Neuronal stem cell (in vitro differentiated cells): Measurements from ENCODE around the gene SAMD15.

Source experiments
- DNase-seq: peaks from one replicate; pipeline ENCODE4 v3.0.0-alpha.2; 2013; ENCODE audit warnings: low spot score
- H2AFZ ChIP-seq: one replicate; pipeline ENCODE4 v1.6.1; 2013; ENCODE audit warnings: mild to moderate bottlenecking, low read length, inconsistent platforms
- H2AK5ac ChIP-seq: 2 replicates; pipeline ENCODE4 v1.6.1; 2013; ENCODE audit warnings: low read depth, mild to moderate bottlenecking, inconsistent platforms, low read length, moderate library complexity, mixed read lengths
- H2BK120ac ChIP-seq: 2 replicates; pipeline ENCODE4 v1.6.1; 2013; ENCODE audit warnings: low read depth, mild to moderate bottlenecking, inconsistent platforms, low read length, moderate library complexity, mixed read lengths
- H2BK12ac ChIP-seq: one replicate; pipeline ENCODE4 v1.6.1; 2013; ENCODE audit warnings: low read length, inconsistent platforms
- H2BK15ac ChIP-seq: 2 replicates; pipeline ENCODE4 v1.6.1; 2013; ENCODE audit warnings: mild to moderate bottlenecking, low read length, inconsistent platforms, mixed read lengths
- H2BK5ac ChIP-seq: one replicate; pipeline ENCODE4 v1.6.1; 2013; ENCODE audit warnings: inconsistent platforms, mild to moderate bottlenecking, low read length, moderate library complexity
- H3K14ac ChIP-seq: one replicate; pipeline ENCODE4 v1.6.1; 2013; ENCODE audit warnings: low read length, inconsistent platforms
- H3K18ac ChIP-seq: 2 replicates; pipeline ENCODE4 v1.6.1; 2013; ENCODE audit warnings: low read length, inconsistent platforms
- H3K23ac ChIP-seq: 2 replicates; pipeline ENCODE4 v1.6.1; 2013; ENCODE audit warnings: low read depth, mild to moderate bottlenecking, mixed read lengths, low read length, inconsistent platforms; ENCODE audit not compliant: poor library complexity
- H3K27ac ChIP-seq: replicated peaks from 3 replicates; pipeline ENCODE4 v1.5.1; 2013; ENCODE audit warnings: low read length, inconsistent platforms
- H3K27me3 ChIP-seq, 3 experiments: 2 replicates each; pipeline ENCODE4 v1.6.1; 2013; ENCODE audit warnings: low read length in 3 of 3, mild to moderate bottlenecking in 2 of 3, inconsistent platforms in 1 of 3, low read depth in 1 of 3, mixed read lengths in 1 of 3, moderate library complexity in 1 of 3; ENCODE audit not compliant: control insufficient read depth in 3 of 3, insufficient read depth in 3 of 3
- H3K36me3 ChIP-seq, 2 donors: replicated peaks in 1 of 2; 2 replicates each; pipeline ENCODE4 v1.6.1; 2013; ENCODE audit warnings: low read length in 2 of 2; ENCODE audit not compliant: control insufficient read depth in 2 of 2, insufficient read depth in 2 of 2
- H3K4ac ChIP-seq: 2 replicates; pipeline ENCODE4 v1.6.1; 2013; ENCODE audit warnings: inconsistent platforms, mild to moderate bottlenecking, low read length, moderate library complexity
- H3K4me1 ChIP-seq, 2 donors: 1 replicate in 1 of 2; 2 replicates in 1 of 2; pipeline ENCODE4 v1.6.1; 2013; ENCODE audit warnings: low read length in 2 of 2, low read depth in 1 of 2; ENCODE audit not compliant: control insufficient read depth in 2 of 2, insufficient read depth in 1 of 2
- H3K4me2 ChIP-seq: one replicate; pipeline ENCODE4 v1.6.1; 2013; ENCODE audit warnings: mild to moderate bottlenecking, low read length, inconsistent platforms; ENCODE audit not compliant: insufficient read depth, poor library complexity, severe bottlenecking
- H3K4me3 ChIP-seq, 2 donors: 2 replicates each; pipeline ENCODE4 v1.5.1; 2013; ENCODE audit warnings: low read length in 2 of 2, mild to moderate bottlenecking in 2 of 2, inconsistent platforms in 1 of 2, moderate library complexity in 1 of 2
- H3K79me1 ChIP-seq: one replicate; pipeline ENCODE4 v1.6.1; 2013; ENCODE audit warnings: low read depth, mild to moderate bottlenecking, inconsistent platforms, low read length, moderate library complexity
- H3K9ac ChIP-seq: one replicate; pipeline ENCODE4 v1.6.1; 2013; ENCODE audit warnings: mild to moderate bottlenecking, low read depth, low read length, inconsistent platforms; ENCODE audit not compliant: poor library complexity
- H3K9me3 ChIP-seq, 2 donors: replicated peaks in 1 of 2; 2 replicates each; pipeline versions ENCODE3 to v1.6.1; 2013; ENCODE audit warnings: low read length in 2 of 2, mild to moderate bottlenecking in 2 of 2, inconsistent platforms in 1 of 2, low read depth in 1 of 2, mixed read lengths in 1 of 2, moderate library complexity in 1 of 2; ENCODE audit not compliant: control insufficient read depth in 2 of 2, insufficient read depth in 1 of 2
- H4K8ac ChIP-seq: one replicate; pipeline ENCODE4 v1.6.1; 2013; ENCODE audit warnings: low read depth, mild to moderate bottlenecking, inconsistent platforms, low read length, moderate library complexity
- H4K91ac ChIP-seq: one replicate; pipeline ENCODE4 v1.6.1; 2013; ENCODE audit warnings: low read length, low read depth, mild to moderate bottlenecking, inconsistent platforms; ENCODE audit not compliant: poor library complexity
- WGBS, 2 donors: extraction: QIAGEN DNeasy Blood & Tissue Kit; methylation state at CpG; one replicate each; pipeline ENCODE4 v1.1.7; 2013; ENCODE audit warnings: missing lambda C conversion rate in 2 of 2, mixed read lengths in 1 of 2; ENCODE audit not compliant: insufficient read length in 2 of 2, insufficient replicate concordance in 1 of 2; ENCODE audit errors: extremely low coverage in 2 of 2; 5-methylcytosine and 5-hydroxymethylcytosine counted together

SAMD15 gene

GRCh38 chr14:77337880-77338279 is 39.3 kb upstream of the SAMD15 start:
- Histone ChIP-seq H3K9ac (no peak overlapping the region), H3K79me1 (no peaks in the 10 kb centered on the region), H3K27ac (no peak overlapping the region), H3K4me3 (no peak overlapping the region), H2AK5ac (no peak overlapping the region), H3K27me3 (no peaks in the 10 kb centered on the region), H3K4me1 (no peaks in the 10 kb centered on the region), H3K4ac (no peak overlapping the region), H3K14ac (no peak overlapping the region), H3K9me3 (no peaks in the 10 kb centered on the region), H3K36me3 (peaks cover 8 to 50% of the 10 kb centered on the region in 2 donors), H4K8ac (no peak overlapping the region), H2BK5ac (no peak overlapping the region), H2AFZ (no peak overlapping the region), H3K23ac (no peak overlapping the region), H3K4me2 (no peak overlapping the region), H4K91ac (no peak overlapping the region), H3K18ac (no peak overlapping the region), H2BK15ac (no peak overlapping the region), H2BK120ac (no peak overlapping the region), H2BK12ac (no peak overlapping the region)
- no peak for DNase-seq
- WGBS, 2 donors, result no CpG with 5 or more reads among the region's 3 CpGs

DNA sequence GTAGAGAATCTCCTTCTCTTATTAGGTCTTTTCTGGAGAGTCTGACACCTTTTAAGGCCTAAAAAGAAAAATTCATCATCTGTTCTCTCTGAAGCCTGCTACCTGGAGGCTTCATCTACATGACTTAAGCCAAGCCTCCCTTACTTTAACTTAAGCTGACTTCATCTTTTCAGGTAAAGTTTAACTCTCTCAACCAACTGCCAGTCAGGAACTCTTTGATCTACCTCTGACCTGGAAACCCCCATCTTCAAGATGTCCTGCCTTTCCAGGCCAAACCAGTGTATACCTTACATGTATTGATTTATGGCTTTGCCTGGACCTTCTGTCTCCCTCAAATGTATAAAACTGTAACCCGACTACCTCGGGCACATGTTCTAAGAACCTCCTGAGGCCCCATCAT is 38.9 kb upstream of the SAMD15 start:
- H3K79me1 ChIP-seq, result no peaks in the 10 kb centered on the region
- H3K27ac ChIP-seq, result no peak overlapping the region
- H3K18ac ChIP-seq, result no peak overlapping the region
- H2BK15ac ChIP-seq, result no peak overlapping the region
- no peak overlapping the region for H2BK12ac ChIP-seq
- H2AFZ ChIP-seq, result no peak overlapping the region
- no peak overlapping the region for H3K23ac ChIP-seq
- no peak overlapping the region for H3K4me3 ChIP-seq
- no peak overlapping the region for H2BK120ac ChIP-seq
- no peaks in the 10 kb centered on the region for H3K27me3 ChIP-seq
- H3K4me2 ChIP-seq, result no peak overlapping the region
- peaks cover 8 to 54% of the 10 kb centered on the region in 2 donors for H3K36me3 ChIP-seq
- H3K4ac ChIP-seq, result no peak overlapping the region
- no CpG with 5 or more reads among the region's 2 CpGs for WGBS, 2 donors
- H3K9ac ChIP-seq, result no peak overlapping the region
- DNase-seq, result no peak
- no peak overlapping the region for H2BK5ac ChIP-seq
- H3K9me3 ChIP-seq, result no peaks in the 10 kb centered on the region
- H4K8ac ChIP-seq, result no peak overlapping the region
- H4K91ac ChIP-seq, result no peak overlapping the region
- no peaks in the 10 kb centered on the region for H3K4me1 ChIP-seq
- no peak overlapping the region for H2AK5ac ChIP-seq
- no peak overlapping the region for H3K14ac ChIP-seq

GRCh38 chr14:77339407-77339806 is 37.8 kb upstream of the SAMD15 start:
- no peaks in the 10 kb centered on the region for H3K9me3 ChIP-seq
- no peak overlapping the region for H3K4ac ChIP-seq
- no peak overlapping the region for H3K18ac ChIP-seq
- no peak overlapping the region for H3K4me3 ChIP-seq
- H3K9ac ChIP-seq, result no peak overlapping the region
- H3K27me3 ChIP-seq, result no peaks in the 10 kb centered on the region
- H4K91ac ChIP-seq, result no peak overlapping the region
- H2BK15ac ChIP-seq, result no peak overlapping the region
- no peak overlapping the region for H2BK12ac ChIP-seq
- H2AFZ ChIP-seq, result no peak overlapping the region
- no CpG with 5 or more reads among the region's 1 CpG for WGBS, 2 donors
- no peak for DNase-seq
- H3K36me3 ChIP-seq, result peaks cover 8 to 60% of the 10 kb centered on the region in 2 donors
- H3K4me2 ChIP-seq, result no peak overlapping the region
- H2BK120ac ChIP-seq, result no peak overlapping the region
- H3K27ac ChIP-seq, result no peak overlapping the region
- H3K14ac ChIP-seq, result no peak overlapping the region
- no peaks in the 10 kb centered on the region for H3K79me1 ChIP-seq
- no peak overlapping the region for H2BK5ac ChIP-seq
- H2AK5ac ChIP-seq, result no peak overlapping the region
- H4K8ac ChIP-seq, result no peak overlapping the region
- no peak overlapping the region for H3K23ac ChIP-seq
- H3K4me1 ChIP-seq, result peaks cover 0 to 1% of the 10 kb centered on the region in 2 donors

GRCh38 chr14:77340389-77340788 is 36.8 kb upstream of the SAMD15 start:
- Histone ChIP-seq H2AK5ac (no peak overlapping the region), H2AFZ (no peak overlapping the region), H3K79me1 (no peaks in the 10 kb centered on the region), H2BK120ac (no peak overlapping the region), H3K4me1 (peaks cover 0 to 1% of the 10 kb centered on the region in 2 donors), H3K9ac (no peak overlapping the region), H3K36me3 (peaks cover 8 to 64% of the 10 kb centered on the region in 2 donors), H3K23ac (no peak overlapping the region), H3K4me3 (no peak overlapping the region), H3K14ac (no peak overlapping the region), H2BK5ac (no peak overlapping the region), H4K91ac (no peak overlapping the region), H3K27me3 (no peaks in the 10 kb centered on the region), H3K18ac (no peak overlapping the region), H3K4ac (no peak overlapping the region), H2BK12ac (no peak overlapping the region), H3K4me2 (no peak overlapping the region), H3K27ac (no peak overlapping the region), H4K8ac (no peak overlapping the region), H3K9me3 (no peaks in the 10 kb centered on the region), H2BK15ac (no peak overlapping the region)
- no peak for DNase-seq
- WGBS, 2 donors, result no CpG with 5 or more reads among the region's 4 CpGs
